Lower lobe of right lung (tissue), 2 donors: Measurements from ENCODE around the gene HDX. TPM values are rescaled to one million over a fixed set of nuclear protein-coding genes. Genes with fewer than 3 reads are reported as not detected.
"Not testable (repeated sequence)": the region's sequence is repeated elsewhere in the genome, so short reads cannot be mapped to it uniquely, and the experiment has no call there.

Experiments used
- ATAC-seq, 2 donors: fragments of 200-7000 bp; cut with Tn5 transposase; one replicate each; pipeline ENCODE4 v1.9.1; 2020 to 2022; ENCODE audit warnings: mild to moderate bottlenecking in 2 of 2, moderate library complexity in 2 of 2
- DNase-seq: peaks from one replicate; pipeline ENCODE4 v3.0.0-alpha.2; 2020
- H3K27ac ChIP-seq: fragments of 200-600 bp; one replicate; pipeline ENCODE4 v1.8.0; 2022
- H3K27me3 ChIP-seq: fragments of 200-600 bp; one replicate; pipeline ENCODE4 v1.8.0; 2022; ENCODE audit warnings: low read depth
- H3K36me3 ChIP-seq: fragments of 200-600 bp; one replicate; pipeline ENCODE4 v1.8.0; 2022; ENCODE audit warnings: mild to moderate bottlenecking
- H3K4me1 ChIP-seq: fragments of 200-600 bp; one replicate; pipeline ENCODE4 v1.8.0; 2022
- H3K4me3 ChIP-seq: fragments of 200-600 bp; one replicate; pipeline ENCODE4 v1.8.0; 2022; ENCODE audit warnings: mild to moderate bottlenecking
- H3K9me3 ChIP-seq: fragments of 200-600 bp; one replicate; pipeline ENCODE4 v1.8.0; 2022
- CTCF ChIP-seq: fragments of 200-600 bp; IDR thresholded peaks from one replicate; pipeline ENCODE4 v1.8.0; 2022; ENCODE audit warnings: antibody characterized with exemption, mild to moderate bottlenecking
- intact Hi-C: fragments of 100-400 bp; cut with DNase I; formaldehyde crosslinking; loops from one replicate; pipeline ENCODE4 v1.11.0; 2022
- long read RNA-seq: library from polyadenylated mRNA; unstranded; transcript quantifications from one replicate; pipeline ENCODE4 v2.0.0, GENCODE V29; 2021
- total RNA-seq: library from RNA; stranded (reverse); fragmentation: NEBNext Ultra II Directional; extraction: Animal tissue kit (Norgen Biotek cat#: 25700); gene quantifications from one replicate; pipeline ENCODE4 v1.2.1, GENCODE V29; 2021
- donor health status: DM: no; HTN: yes; CAD: no; lungs with severe emphysema.

The HDX gene
- 3.2 TPM for total RNA-seq
- long read RNA-seq, full-length matches to known transcripts: 1 of 4 reads
- long read RNA-seq, partial matches to known transcripts: 1 of 4 reads
- long read RNA-seq, other reads (novel, unspliced or antisense): 2 of 4 reads

- ATAC-seq (peak; percentile 99), DNase-seq (peak; percentile 90)
- Histone ChIP-seq H3K9me3 (no peaks in the 10 kb centered on the region), H3K36me3 (no peaks in the 10 kb centered on the region), H3K4me3 (peak within 1 kb of the TSS; percentile 59), H3K27ac (peak within 1 kb of the TSS; percentile 87), H3K27me3 (no peaks in the 10 kb centered on the region), H3K4me1 (no peaks in the 10 kb centered on the region)
- TF ChIP-seq CTCF: no peak
- intact Hi-C loops: no loop called here
Measured at GRCh38 chrX:84501798-84502628, at the start of gene HDX. Gene HDX (minus strand): TSS chrX:84502453. CDS start chrX:84475397, 27,056 bp downstream.

DNA sequence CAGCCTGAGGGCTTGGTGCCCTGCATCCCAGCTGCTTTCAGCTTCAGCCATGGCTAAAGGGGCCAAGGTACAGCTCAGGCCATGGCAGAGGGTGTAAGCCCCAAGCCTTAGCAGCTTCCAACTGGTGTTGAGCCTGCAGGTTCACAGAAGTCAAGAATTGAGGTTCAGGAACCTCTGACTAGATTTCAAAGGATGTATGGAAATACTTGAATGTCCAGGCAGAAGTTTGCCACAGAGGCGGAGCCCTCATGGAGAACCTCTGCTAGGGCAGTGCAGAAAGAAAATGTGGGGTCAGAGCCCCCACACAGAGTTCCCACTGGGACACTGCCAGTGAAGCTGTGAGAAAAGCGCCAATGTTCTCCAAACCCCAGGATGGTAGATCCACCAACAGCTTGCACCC is 39.1 kb upstream of the HDX start:
- H3K4me1 ChIP-seq, H3K27me3 ChIP-seq, H3K27ac ChIP-seq, intact Hi-C loops, H3K36me3 ChIP-seq, ATAC-seq, DNase-seq, H3K9me3 ChIP-seq, H3K4me3 ChIP-seq: not testable (repeated sequence)

- intact Hi-C loops, DNase-seq, ATAC-seq: not testable (repeated sequence)
Measured at GRCh38 chrX:84537627-84538026, 35.4 kb upstream of the HDX start.

DNA sequence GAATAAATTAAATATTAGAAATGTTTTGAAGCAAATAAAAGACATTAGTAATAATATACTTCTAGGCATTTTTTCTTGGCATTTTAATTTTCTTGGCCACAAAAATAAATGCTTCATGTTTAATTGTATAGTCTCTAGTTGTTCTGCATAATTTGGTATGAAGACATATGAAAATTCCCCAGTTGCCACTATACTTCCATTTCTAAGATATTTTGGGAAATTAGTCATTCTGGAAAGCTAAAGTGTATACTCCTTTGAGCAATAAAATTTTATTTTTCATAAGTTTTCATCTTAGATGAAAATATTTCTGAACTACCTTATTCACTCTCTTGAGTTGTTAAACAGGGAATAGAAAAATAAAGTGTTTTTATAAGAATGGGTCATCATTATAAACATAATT is 13.8 kb downstream of the HDX start:
- no peak for TF ChIP-seq CTCF
- Histone ChIP-seq H3K27me3 (no peaks in the 10 kb centered on the region), H3K4me3 (no peak overlapping the region), H3K9me3 (no peaks in the 10 kb centered on the region), H3K4me1 (no peaks in the 10 kb centered on the region), H3K36me3 (no peaks in the 10 kb centered on the region), H3K27ac (no peak overlapping the region)
- intact Hi-C loops: no loop called here
- DNase-seq (no peak), ATAC-seq (no peak)

More at GRCh38 chrX:84537627-84538026, 35.4 kb upstream of the HDX start:
- not testable (repeated sequence) for H3K36me3 ChIP-seq, H3K9me3 ChIP-seq, H3K4me1 ChIP-seq, H3K27me3 ChIP-seq, H3K4me3 ChIP-seq, H3K27ac ChIP-seq

GRCh38 chrX:84487365-84488353 is 14.6 kb downstream of the HDX start:
- Histone ChIP-seq H3K27ac (no peak overlapping the region), H3K27me3 (no peaks in the 10 kb centered on the region), H3K36me3 (no peaks in the 10 kb centered on the region), H3K4me1 (no peaks in the 10 kb centered on the region), H3K9me3 (no peaks in the 10 kb centered on the region), H3K4me3 (no peak overlapping the region)
- TF ChIP-seq CTCF: no peak
- DNase-seq (no peak), ATAC-seq (no peak)
- intact Hi-C loops: no loop called here

- DNase-seq (no peak), ATAC-seq (no peak)
- no peaks in the 10 kb centered on the region for H3K4me1 ChIP-seq
- H3K36me3 ChIP-seq: no peaks in the 10 kb centered on the region
- no peak overlapping the region for H3K27ac ChIP-seq
- H3K27me3 ChIP-seq: no peaks in the 10 kb centered on the region
- intact Hi-C loops: no loop called here
- H3K9me3 ChIP-seq: no peaks in the 10 kb centered on the region
- no peak overlapping the region for H3K4me3 ChIP-seq
- TF ChIP-seq CTCF: no peak
Measured at GRCh38 chrX:84479086-84479485, 23.2 kb downstream of the HDX start.
